ENCODE results near the gene CLOCK.

Gene CLOCK

GRCh38 chr4:55409468-55410171, 137.1 kb downstream of the CLOCK start:
- TF ChIP-seq ZBTB7A (IDR thresholded peaks at IDR 0.05; ENCODE audit: low read depth) (no peak), NFIC (IDR thresholded peaks at IDR 0.05) (no peak), EP300 (IDR thresholded peaks at IDR 0.05; ENCODE audit: borderline replicate concordance) (no peak), TCF12 (IDR thresholded peaks at IDR 0.05; ENCODE audit: low read depth) (no peak), FOXM1 (IDR thresholded peaks at IDR 0.05; ENCODE audit: borderline replicate concordance, low read depth) (no peak), CREB1 (IDR thresholded peaks at IDR 0.05; ENCODE audit: low read depth) (no peak), CEBPB (IDR thresholded peaks at IDR 0.05) (no peak), MAX (IDR thresholded peaks at IDR 0.05) (no peak), YY1 (IDR thresholded peaks at IDR 0.05; ENCODE audit: low read depth) (no peak), TAF1 (IDR thresholded peaks at IDR 0.05; ENCODE audit: low read depth) (no peak), RAD21 (IDR thresholded peaks at IDR 0.05; ENCODE audit: low read depth) (no peak)
- TF ChIP-seq, protein P1, sequence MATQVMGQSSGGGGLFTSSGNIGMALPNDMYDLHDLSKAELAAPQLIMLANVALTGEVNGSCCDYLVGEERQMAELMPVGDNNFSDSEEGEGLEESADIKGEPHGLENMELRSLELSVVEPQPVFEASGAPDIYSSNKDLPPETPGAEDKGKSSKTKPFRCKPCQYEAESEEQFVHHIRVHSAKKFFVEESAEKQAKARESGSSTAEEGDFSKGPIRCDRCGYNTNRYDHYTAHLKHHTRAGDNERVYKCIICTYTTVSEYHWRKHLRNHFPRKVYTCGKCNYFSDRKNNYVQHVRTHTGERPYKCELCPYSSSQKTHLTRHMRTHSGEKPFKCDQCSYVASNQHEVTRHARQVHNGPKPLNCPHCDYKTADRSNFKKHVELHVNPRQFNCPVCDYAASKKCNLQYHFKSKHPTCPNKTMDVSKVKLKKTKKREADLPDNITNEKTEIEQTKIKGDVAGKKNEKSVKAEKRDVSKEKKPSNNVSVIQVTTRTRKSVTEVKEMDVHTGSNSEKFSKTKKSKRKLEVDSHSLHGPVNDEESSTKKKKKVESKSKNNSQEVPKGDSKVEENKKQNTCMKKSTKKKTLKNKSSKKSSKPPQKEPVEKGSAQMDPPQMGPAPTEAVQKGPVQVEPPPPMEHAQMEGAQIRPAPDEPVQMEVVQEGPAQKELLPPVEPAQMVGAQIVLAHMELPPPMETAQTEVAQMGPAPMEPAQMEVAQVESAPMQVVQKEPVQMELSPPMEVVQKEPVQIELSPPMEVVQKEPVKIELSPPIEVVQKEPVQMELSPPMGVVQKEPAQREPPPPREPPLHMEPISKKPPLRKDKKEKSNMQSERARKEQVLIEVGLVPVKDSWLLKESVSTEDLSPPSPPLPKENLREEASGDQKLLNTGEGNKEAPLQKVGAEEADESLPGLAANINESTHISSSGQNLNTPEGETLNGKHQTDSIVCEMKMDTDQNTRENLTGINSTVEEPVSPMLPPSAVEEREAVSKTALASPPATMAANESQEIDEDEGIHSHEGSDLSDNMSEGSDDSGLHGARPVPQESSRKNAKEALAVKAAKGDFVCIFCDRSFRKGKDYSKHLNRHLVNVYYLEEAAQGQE (IDR thresholded peaks at IDR 0.05; ENCODE audit: low read depth), result no peak

- TF ChIP-seq TEAD4 (IDR thresholded peaks at IDR 0.05) (no peak), MAX (IDR thresholded peaks at IDR 0.05) (no peak), TAF1 (IDR thresholded peaks at IDR 0.05; ENCODE audit: low read depth) (no peak), RAD21 (IDR thresholded peaks at IDR 0.05; ENCODE audit: low read depth) (no peak), EP300 (IDR thresholded peaks at IDR 0.05; ENCODE audit: borderline replicate concordance) (no peak), NFIC (IDR thresholded peaks at IDR 0.05) (no peak)
Observed at GRCh38 chr4:55407764-55408163, 138.9 kb downstream of the CLOCK start.

DNA sequence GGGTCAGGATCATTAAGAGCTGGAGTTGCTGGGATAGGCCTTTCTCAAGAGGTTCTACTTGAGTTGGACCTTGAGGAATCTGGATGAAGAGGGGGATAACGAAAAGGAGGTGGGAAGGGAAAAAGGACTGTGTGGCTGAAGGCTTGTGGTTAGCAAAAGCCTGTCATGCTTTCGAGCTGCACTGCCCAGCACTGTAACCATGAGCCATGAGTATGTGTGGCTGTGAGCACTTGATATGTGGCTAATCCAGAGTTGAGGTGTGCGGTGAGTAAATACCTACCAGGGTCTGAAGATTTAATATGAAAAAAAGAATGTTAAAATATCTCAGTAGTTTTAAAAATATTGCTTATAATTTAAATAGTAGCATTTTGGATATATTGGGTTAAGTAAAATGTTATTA, 139.6 kb downstream of the CLOCK start:
- no peak for TF ChIP-seq YY1 (IDR thresholded peaks at IDR 0.05; ENCODE audit: low read depth)
- TF ChIP-seq, protein P1 (IDR thresholded peaks at IDR 0.05; ENCODE audit: low read depth), result no peak
- TF ChIP-seq EGR1 (IDR thresholded peaks at IDR 0.05), result no peak
- no peak for TF ChIP-seq TEAD4 (IDR thresholded peaks at IDR 0.05)
- TF ChIP-seq CREB1 (IDR thresholded peaks at IDR 0.05; ENCODE audit: low read depth), result no peak
- TF ChIP-seq TCF12 (IDR thresholded peaks at IDR 0.05; ENCODE audit: low read depth), result no peak
- TF ChIP-seq RAD21 (IDR thresholded peaks at IDR 0.05; ENCODE audit: low read depth), result no peak
- no peak for TF ChIP-seq FOXM1 (IDR thresholded peaks at IDR 0.05; ENCODE audit: borderline replicate concordance, low read depth)
- no peak for TF ChIP-seq CEBPB (IDR thresholded peaks at IDR 0.05)
- TF ChIP-seq EP300 (IDR thresholded peaks at IDR 0.05; ENCODE audit: borderline replicate concordance), result no peak
- TF ChIP-seq USF1 (IDR thresholded peaks at IDR 0.05), result no peak
- TF ChIP-seq NFIC (IDR thresholded peaks at IDR 0.05), result no peak
- no peak for TF ChIP-seq MAX (IDR thresholded peaks at IDR 0.05)

DNA sequence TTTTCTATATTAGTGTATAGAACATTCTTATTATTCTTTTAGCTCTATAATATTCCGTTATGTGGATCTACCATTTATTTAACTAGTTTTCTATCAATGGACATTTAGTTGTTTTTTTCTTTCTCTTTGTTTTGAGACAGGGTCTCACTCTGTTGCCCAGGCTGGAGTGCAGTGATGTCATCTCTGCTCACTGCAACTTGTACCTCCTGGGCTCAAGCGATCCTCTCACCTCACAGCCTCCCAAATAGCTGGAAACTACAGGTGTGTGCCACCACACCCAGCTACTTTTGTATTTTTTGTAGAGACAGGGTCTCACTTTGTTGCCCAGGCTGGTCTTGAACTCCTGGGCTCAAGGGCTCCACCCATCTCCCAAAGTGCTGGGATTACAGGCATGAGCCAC, 140.2 kb downstream of the CLOCK start:
- TF ChIP-seq, protein P1 (IDR thresholded peaks at IDR 0.05; ENCODE audit: low read depth), result no peak
- TF ChIP-seq USF1 (IDR thresholded peaks at IDR 0.05) (no peak), TEAD4 (IDR thresholded peaks at IDR 0.05) (no peak), RAD21 (IDR thresholded peaks at IDR 0.05; ENCODE audit: low read depth) (no peak), NFIC (IDR thresholded peaks at IDR 0.05) (no peak), EGR1 (IDR thresholded peaks at IDR 0.05) (no peak), FOXM1 (IDR thresholded peaks at IDR 0.05; ENCODE audit: borderline replicate concordance, low read depth) (no peak), CEBPB (IDR thresholded peaks at IDR 0.05) (no peak), MAX (IDR thresholded peaks at IDR 0.05) (no peak), EP300 (IDR thresholded peaks at IDR 0.05; ENCODE audit: borderline replicate concordance) (no peak)

All from Ishikawa (cell line).